GM18873 (cell line): ENCODE data around the gene ACTN4.

Experiments used
- ATAC-seq: cut with Tn5 transposase; IDR thresholded peaks from one replicate; pipeline ENCODE4 v1.9.1; 2021; ENCODE audit warnings: mild to moderate bottlenecking, moderate library complexity, moderate number of reproducible peaks; ENCODE audit not compliant: unreplicated experiment, low FRiP score

ACTN4 gene

DNA sequence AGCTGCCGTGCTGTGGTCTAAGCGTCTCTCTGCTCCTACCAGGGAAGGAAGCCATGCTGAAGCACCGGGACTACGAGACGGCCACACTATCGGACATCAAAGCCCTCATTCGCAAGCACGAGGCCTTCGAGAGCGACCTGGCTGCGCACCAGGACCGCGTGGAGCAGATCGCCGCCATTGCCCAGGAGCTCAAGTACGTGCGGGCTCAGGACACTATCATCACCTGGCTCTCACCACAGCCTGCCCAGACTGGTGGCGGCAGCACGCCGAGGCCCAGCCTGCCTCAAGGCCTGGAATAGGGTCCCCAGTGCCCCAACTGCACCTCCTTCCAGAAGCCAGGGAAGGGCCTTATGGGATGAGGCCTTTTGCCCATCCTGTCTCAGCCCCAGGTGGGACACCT is 74.0 kb downstream of the ACTN4 start:
- no peak for ATAC-seq

DNA sequence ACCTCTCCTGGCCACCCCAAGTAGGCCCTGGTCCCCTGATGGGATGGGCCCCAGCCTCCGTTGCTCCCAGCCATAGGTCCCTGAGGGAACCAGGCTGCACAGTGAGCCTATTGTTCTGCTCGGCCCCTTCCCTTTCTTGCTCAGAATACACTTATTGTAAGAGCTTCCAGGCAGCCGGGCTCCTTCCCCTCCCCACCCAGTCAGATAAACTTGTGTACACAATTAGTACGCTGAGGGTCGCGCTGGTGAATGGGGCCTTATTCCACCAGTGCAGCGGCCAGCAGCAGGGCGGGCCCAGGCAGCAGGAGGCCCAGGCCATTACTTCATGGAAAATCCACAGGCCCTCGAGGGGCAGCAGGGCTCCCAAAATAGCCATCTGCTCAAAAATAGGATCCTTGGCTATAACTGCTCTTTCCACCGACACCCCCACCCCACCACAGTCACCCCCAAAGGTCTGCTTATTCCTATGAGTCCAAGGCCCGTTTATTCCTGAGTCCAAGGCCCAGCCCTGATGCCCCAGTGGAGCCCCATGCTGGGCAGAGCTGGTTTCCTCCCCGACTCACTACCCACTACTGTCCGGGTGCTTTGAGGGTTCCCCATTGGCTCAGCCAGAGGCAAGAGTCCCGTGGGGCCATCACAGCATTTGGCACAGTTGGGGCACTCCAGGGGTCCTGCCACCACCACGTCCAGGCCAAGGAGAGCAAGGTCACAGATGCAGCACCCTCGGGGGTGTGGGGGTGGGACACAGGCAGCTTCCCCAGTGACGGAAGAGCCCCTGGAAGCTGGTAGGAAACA is 74.7 kb downstream of the ACTN4 start:
- no peak for ATAC-seq

DNA sequence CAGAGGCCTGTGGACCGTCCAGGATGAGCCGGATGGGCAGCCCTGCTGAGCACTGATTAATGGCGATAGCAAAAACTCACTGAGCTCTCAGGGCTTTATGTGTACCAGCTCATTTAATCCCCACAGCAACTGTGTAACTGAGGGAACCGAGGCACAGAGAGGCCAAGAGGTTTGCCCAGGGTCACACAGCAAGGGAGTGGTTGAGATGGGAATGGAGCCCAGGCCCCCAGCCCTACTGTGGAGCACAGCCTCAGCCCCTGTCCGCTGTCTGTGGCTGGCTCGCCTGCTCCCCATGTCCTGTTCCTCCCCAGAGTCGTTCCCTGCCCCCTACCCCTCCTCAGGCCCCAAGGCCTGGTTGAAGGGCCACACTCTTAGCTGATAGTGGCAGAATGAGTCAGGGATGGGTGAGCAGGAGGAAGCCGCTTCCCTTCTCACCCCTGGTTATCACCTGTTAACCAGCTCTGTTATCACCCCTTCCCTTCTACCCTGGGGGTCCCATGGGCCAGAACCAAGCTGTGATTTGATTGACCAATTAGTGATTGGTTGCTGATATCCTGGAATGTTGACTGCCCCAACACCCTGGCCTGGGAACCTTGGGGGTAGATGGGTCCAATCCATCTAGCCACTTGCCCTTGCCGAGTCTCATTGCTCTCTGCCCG is 75.6 kb downstream of the ACTN4 start:
- no peak for ATAC-seq

DNA sequence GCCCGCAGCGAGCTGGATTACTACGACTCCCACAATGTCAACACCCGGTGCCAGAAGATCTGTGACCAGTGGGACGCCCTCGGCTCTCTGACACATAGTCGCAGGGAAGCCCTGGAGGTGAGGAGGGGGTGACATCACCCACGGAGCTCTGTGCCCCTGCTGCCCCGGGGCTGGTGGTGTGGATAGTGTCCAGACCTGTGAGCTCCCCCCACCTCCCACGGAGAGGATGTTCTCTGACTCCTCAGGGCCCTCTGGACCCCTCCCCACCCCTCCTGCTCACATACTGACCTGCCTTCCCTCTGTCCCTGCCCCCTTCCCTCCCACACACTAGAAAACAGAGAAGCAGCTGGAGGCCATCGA is 76.1 kb downstream of the ACTN4 start:
- no peak for ATAC-seq

DNA sequence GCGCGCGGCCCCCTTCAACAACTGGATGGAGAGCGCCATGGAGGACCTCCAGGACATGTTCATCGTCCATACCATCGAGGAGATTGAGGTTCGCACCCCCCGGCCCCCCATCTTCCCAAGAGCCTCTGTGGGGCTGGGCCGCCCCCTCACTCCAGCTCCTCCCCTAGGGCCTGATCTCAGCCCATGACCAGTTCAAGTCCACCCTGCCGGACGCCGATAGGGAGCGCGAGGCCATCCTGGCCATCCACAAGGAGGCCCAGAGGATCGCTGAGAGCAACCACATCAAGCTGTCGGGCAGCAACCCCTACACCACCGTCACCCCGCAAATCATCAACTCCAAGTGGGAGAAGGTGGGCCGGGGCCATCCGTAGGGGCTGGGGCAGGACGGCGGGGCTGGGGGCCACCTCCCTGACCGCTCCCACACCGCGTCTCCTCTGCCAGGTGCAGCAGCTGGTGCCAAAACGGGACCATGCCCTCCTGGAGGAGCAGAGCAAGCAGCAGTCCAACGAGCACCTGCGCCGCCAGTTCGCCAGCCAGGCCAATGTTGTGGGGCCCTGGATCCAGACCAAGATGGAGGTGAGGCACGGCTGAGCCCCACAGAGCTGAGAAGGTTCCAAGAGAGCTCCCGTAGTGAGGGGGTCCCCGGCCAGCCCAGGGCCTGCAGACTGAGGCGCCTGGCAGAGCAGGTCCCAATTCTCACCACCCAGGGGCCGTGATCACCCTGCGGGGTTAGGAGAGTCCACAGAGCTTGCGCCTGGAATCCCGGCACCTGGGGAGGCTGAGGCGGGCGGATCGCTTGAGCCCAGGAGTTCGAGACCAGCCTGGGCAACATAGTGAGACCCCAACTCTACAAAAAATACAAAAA is 76.8 kb downstream of the ACTN4 start:
- ATAC-seq, result no peak

DNA sequence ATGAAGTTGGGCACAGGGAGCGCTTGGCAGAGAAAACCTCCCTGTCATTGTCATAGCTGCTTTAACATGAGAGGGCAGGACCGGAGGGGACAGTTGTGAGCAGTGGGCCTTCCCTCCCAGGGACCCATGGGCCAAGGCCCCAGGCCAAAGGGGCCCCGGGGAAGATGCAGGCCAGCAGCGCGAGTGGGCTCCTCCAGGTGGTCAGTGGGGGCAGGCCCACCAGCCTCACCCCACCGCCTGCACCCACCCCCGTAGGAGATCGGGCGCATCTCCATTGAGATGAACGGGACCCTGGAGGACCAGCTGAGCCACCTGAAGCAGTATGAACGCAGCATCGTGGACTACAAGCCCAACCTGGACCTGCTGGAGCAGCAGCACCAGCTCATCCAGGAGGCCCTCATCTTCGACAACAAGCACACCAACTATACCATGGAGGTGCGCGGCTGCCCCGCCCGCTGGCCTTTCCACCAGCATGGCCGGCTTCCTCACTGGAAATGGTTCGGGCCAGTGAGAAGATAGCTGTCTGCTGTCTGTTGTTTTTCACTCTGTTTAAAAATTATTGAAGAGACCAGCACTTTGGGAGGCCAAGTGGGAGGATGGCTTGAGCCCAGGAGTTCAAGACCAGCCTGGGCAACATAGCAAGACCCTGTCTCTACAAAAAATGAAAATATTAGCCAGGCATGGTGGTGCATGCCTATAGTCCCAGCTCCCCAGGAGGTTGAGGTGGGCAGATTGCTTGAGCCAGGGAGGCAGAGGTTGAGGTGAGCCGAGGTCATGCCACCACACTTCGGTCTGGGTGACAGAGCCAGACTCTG is 78.2 kb downstream of the ACTN4 start:
- no peak for ATAC-seq

DNA sequence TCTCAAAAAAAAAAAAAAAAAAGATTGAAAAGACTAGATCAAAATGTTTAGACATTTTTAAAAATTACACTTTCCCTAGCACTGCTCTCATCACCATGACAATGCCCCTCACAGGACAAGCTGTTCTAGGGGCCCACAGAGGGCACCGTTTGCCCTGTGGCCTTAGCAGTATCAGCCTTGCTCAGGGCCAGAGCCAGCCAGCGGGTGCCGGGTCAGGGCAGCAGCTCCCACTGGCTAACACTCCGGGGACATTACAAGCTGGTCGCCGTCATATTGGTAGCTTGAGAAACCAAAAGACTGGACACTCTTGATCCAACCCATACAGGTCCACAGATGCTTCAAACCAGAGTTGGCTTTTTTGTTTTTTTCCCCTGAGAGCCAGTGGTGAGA is 78.8 kb downstream of the ACTN4 start:
- ATAC-seq, result no peak

DNA sequence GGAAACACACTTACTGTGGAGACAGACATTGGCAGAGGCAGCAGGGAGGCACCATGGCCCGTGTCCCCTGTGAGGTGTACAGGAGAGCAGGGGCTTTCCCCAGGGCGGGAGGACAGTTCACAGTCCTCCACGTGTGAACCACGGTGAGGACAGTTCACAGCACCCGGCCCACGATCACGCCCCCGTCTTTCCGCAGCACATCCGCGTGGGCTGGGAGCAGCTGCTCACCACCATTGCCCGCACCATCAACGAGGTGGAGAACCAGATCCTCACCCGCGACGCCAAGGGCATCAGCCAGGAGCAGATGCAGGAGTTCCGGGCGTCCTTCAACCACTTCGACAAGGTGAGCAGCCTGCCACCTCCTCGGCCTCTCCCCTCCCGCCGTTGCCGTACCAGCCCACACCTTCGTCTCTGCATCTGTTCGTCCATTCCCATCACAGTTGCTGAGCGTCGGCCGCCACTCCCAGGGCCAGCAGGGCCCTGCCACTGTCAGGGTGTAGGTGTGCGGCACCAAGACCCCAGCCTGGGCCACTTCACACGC is 79.4 kb downstream of the ACTN4 start:
- ATAC-seq, result no peak

DNA sequence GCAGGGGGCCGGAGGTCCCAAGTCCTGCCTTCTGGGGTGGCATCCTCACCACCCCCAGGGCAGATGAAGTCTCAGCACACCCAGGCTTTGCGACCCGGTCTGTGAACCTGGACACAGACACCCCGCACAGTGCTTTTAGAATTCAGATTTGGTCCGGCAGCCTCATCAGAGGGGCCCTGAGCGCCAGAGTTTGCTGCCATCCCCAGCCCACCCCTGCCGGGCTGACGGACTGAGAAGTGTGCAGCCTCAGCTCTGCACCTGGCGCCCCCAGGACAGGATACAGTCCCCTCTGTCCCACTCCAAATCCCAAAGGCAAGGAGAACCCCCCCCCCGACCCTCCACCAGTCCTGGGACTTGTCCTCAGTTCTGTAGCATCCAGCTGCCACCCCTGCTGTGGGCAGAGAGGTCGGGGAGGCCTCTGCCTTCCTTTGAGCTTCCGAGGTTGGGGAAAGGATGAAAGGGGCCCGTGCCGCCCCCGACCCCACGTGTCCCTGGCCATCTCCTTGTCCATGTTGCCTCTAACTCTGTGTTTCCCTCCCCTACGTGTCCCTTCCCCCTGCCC is 79.9 kb downstream of the ACTN4 start:
- no peak for ATAC-seq

DNA sequence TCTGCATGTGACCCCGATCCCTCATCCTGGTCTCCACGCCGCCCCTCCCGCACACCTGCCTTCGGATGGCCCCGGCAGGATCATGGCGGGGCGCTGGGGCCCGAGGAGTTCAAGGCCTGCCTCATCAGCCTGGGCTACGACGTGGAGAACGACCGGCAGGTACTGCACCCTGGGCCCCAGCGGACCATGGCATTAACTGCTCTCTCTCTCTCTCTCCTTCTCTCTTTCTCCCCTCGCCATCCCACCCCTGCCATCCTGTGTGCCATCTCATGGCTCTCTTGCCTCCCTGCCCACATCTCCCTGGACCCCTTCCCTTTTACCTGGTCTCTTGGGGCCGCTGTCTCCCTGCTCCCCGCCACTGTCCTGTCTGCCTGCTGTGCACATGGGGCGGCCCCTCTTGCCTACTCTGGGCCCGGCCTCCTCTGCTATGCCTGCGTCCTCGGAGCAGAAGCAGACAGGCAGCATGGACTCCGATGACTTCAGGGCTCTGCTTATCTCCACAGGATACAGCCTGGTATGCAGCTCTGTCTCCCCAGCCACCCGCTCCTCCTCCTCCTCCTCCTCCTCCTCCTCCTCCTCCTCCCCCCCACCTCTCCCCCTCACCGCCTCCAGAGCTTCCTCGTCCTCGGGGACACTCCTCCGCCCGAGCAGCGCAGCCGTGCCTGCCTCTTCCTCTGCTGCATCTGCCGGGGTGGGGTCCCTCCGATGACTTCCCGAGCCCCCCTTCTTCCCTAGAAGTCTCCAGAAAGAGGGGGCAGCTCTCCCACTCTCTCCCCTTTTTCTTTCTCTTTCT is 80.6 kb downstream of the ACTN4 start:
- no peak for ATAC-seq

DNA sequence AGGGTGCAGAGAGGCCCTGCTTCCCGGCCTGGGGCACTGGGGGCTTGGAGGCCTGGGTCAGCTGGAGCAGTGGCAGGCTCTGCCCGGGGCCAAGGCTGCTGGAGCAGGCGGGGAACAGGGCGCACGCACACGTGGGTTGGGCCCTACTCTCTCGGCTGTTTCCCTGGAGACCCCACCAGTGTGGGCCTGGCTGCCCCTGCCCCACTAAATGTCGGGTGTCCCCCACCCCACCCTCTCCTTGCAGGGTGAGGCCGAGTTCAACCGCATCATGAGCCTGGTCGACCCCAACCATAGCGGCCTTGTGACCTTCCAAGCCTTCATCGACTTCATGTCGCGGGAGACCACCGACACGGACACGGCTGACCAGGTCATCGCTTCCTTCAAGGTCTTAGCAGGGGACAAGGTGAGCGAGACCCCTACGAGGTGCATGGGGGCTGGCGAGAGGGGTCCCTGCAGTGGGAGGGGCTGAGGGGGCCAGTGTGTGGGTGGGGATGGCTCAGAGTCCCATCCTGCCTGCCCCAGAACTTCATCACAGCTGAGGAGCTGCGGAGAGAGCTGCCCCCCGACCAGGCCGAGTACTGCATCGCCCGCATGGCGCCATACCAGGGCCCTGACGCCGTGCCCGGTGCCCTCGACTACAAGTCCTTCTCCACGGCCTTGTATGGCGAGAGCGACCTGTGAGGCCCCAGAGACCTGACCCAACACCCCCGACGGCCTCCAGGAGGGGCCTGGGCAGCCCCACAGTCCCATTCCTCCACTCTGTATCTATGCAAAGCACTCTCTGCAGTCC is 81.5 kb downstream of the ACTN4 start:
- no peak for ATAC-seq

DNA sequence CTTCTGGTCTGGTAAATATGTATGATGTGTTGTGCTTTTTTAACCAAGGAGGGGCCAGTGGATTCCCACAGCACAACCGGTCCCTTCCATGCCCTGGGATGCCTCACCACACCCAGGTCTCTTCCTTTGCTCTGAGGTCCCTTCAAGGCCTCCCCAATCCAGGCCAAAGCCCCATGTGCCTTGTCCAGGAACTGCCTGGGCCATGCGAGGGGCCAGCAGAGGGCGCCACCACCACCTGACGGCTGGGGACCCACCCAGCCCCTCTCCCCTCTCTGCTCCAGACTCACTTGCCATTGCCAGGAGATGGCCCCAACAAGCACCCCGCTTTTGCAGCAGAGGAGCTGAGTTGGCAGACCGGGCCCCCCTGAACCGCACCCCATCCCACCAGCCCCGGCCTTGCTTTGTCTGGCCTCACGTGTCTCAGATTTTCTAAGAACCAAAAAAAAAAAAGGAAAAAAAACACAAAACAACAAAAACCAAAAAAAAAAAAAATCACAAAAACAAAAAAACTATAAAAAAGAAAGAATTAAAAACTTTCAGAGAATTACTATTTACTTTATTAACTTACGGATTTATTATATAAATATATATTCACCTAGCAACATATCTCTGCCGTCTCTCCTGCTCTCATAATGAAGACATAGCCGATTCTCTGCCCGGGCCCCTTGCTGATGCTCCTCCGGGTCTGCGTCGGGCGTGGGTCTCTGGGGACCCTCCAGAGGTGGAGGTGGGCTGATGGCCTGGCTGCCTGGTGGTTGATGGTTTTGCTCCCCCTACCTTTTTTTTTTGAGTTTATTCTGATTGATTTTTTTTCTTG is 82.4 kb downstream of the ACTN4 start:
- ATAC-seq, result no peak

DNA sequence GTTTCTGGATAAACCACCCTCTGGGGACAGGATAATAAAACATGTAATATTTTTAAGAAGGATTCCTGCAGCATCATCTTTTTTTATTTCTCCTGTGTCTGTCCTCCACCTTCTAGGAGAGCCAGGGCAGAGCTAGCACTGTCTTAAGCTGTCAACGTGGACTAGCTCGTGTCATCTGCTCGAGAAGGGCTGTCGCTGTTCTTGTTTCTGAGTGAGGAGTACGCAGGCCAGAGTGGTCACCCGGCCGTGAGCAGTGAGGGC is 83.0 kb downstream of the ACTN4 start:
- no peak for ATAC-seq

DNA sequence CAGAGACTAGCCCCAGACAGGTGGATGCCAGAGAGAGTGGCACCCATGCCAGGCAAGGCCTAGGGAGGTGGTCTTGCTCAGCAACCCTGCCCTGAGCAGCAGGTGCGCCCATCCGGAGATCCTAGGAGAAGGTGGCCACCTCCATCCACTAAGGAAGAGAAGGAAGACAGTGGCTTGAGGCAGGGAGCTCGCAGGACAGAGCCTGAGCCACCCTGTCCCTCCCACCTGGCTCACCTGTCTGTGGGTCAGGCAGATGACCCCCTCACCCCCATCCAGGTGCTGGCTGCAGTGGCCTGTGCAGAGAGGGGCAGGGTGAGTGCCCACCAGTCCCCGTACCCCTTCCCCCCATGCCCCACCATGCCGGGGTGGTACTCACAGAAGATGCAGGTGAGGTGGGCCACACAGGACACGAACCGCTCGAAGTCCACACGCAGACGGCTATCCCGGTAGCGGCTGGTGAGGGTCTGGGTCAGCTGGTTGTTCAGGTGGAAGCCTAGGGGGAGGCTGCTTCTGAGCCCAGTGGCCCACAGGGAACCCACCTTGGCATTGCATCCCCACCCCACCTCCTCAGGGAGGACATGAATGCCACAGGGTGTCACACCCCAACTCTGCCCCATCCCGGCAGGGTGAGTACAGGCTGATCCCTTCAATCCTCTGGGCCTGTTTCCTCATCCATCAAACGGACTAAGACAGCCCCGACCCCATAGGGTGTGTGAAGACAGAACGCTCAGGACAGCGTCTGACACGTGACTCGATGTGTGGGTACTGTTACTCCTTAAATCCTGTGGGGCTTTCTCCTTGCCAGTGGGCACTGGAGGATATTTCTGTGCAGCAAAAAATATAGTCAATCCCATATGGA is 83.5 kb downstream of the ACTN4 start:
- no peak for ATAC-seq

DNA sequence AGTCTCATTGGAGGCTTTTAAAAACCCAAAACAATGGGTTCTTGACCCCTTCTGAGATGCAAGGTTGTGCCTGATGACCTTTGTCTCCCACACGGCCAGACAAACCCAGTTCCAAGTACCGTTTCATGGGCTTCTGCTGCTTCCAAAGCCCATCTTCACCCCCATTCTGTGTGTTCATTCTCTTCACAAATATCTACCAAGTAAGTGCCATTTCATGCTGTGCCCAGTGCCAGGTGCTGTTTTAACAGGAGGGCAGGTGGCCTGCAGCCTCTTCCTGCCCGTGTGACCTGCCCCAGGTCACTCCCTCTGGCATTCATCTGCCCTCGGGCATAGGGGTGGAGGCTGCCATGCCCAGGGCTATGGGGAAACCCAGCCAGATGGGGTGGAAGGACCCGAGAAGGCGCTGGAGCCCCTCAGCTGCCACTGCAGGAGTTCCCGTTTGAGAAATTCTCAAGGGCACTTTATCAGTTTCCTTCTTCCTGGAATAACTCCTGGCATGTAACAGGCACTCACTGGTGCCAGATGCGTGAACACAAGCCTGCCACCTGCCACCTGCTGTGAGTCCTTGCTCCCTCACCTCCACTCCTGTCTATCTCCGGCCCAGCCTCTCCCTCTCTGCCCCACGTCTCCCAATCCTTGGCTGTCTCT is 84.3 kb downstream of the ACTN4 start:
- no peak for ATAC-seq

DNA sequence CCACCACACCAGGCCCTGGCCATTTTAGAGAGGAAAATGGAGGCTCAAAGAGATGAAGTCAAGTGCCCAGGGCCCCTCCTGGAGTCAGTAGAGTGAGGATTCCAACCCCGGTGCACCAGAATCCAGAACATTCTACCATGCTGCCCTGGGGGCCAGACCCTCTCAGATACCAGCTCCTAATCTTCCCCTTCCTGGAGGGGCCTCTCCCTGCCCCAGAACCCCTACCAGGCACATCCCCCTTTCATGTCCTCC is 85.7 kb downstream of the ACTN4 start:
- no peak for ATAC-seq
